ENCODE results near the gene RAC2. TPM values are rescaled to one million over a fixed set of nuclear protein-coding genes. Genes with fewer than 3 reads are reported as not detected.

The RAC2 gene
- total and polyA plus RNA-seq, 2 of the 8 experiments (the other 6 are each of a cell fraction or from before 2014, with no cell fraction given), result 2.3 to 4.3 TPM

GRCh38 chr22:37263966-37264887 lies 20.2 kb upstream of the RAC2 start:
- Histone ChIP-seq H3K23ac (ENCODE audit: insufficient read length) (no peak overlapping the region), H2BK120ac (replicated peaks; ENCODE audit: low read depth, low read length) (no peak overlapping the region), H3K4me2 (ENCODE audit: insufficient read depth in 1 of 2, low read depth in 2 of 2, low read length in 2 of 2) (no peak overlapping the region), H3K4ac (replicated peaks; ENCODE audit: insufficient read length, low read depth, low read length) (no peak overlapping the region), H3K27me3 (replicated peaks in 1 of 4; ENCODE audit: control insufficient read depth in 3 of 4, extremely low read depth in 1 of 4, insufficient read depth in 3 of 4, low read length in 3 of 4) (peaks cover 0 to 12% (median 7%) of the 10 kb centered on the region in 4 experiments; a peak in 2 of 7 replicates), H3K9me3 (ENCODE audit: insufficient read depth in 2 of 2, low read depth in 1 of 2, low read length in 1 of 2) (peaks cover 12% of the 10 kb centered on the region in 2 experiments), H2BK12ac (ENCODE audit: low read depth, low read length) (no peak overlapping the region), H3K36me3 (ENCODE audit: control insufficient read depth in 2 of 4, insufficient read depth in 4 of 4, low read length in 3 of 4) (no peaks in the 10 kb centered on the region), H3K23me2 (ENCODE audit: low read depth, low read length) (no peaks in the 10 kb centered on the region; the same call in 1 of the 2 replicates), H3K79me2 (ENCODE audit: control insufficient read depth in 1 of 2, insufficient read depth in 2 of 2, low read length in 2 of 2) (no peaks in the 10 kb centered on the region), H4K20me1 (replicated peaks in 1 of 2; ENCODE audit: control insufficient read depth in 1 of 2, insufficient read depth in 2 of 2, low read length in 2 of 2) (no peaks in the 10 kb centered on the region), H2BK15ac (ENCODE audit: low read length) (no peak overlapping the region), H4K5ac (ENCODE audit: insufficient read length, low read depth, low read length) (no peak overlapping the region), H2AK5ac (ENCODE audit: low read depth, low read length) (0 out of 2 replicates have a peak overlapping the region, but pooled peaks have one; percentile 32), H3K18ac (ENCODE audit: extremely low read depth, low read length) (no peak overlapping the region), H3K14ac (ENCODE audit: insufficient read length) (no peak overlapping the region), H3K56ac (replicated peaks; ENCODE audit: insufficient read length, low read depth, low read length) (no peak overlapping the region), H3K79me1 (ENCODE audit: low read depth, low read length) (no peaks in the 10 kb centered on the region), H3K4me1 (replicated peaks in 1 of 4; ENCODE audit: control insufficient read depth in 3 of 4, insufficient read depth in 4 of 4, low read length in 3 of 4) (peaks cover 0 to 7% (median 2%) of the 10 kb centered on the region in 4 experiments; a peak in 4 of 7 replicates), H2BK5ac (ENCODE audit: low read depth, low read length) (no peak overlapping the region), H4K91ac (replicated peaks; ENCODE audit: insufficient read length, low read length) (no peak overlapping the region), H3K9ac (replicated peaks in 1 of 4; ENCODE audit: extremely low read depth in 1 of 4, low read depth in 3 of 4, low read length in 3 of 4) (no peak overlapping the region), H2BK20ac (ENCODE audit: low read length) (no peak overlapping the region), H2AFZ (ENCODE audit: low read length) (no peak overlapping the region), H3K27ac (ENCODE audit: low read depth, low read length) (no peak overlapping the region), H4K8ac (ENCODE audit: extremely low read depth, insufficient read depth, low read length) (no peak overlapping the region), H3K4me3 (ENCODE audit: extremely low read depth in 1 of 4, insufficient read depth in 2 of 4, low read depth in 3 of 4, low read length in 4 of 4) (no peak overlapping the region)
- FAIRE-seq (no peak), DNase-seq (ENCODE audit: low read depth in 1 of 2, low spot score in 2 of 2) (no peak)
- TF ChIP-seq EP300 (IDR thresholded peaks at IDR 0.05; ENCODE audit: borderline replicate concordance in 1 of 2, low read depth in 2 of 2, low read length in 2 of 2) (no peak), GTF2F1 (IDR thresholded peaks at IDR 0.05; ENCODE audit: borderline replicate concordance, low read depth, low read length) (no peak), SRF (IDR thresholded peaks at IDR 0.05; ENCODE audit: low read depth, low read length) (no peak), ZNF274 (IDR thresholded peaks at IDR 0.05; ENCODE audit: borderline replicate concordance, extremely low read depth, low read length) (no peak), PHF8 (conservative IDR thresholded peaks at IDR 0.05; ENCODE audit: low read depth, low read length) (no peak)
- ChIA-PET POLR2A (ENCODE audit: partially characterized antibody) (no interaction called here), CTCF (ENCODE audit: partially characterized antibody) (interaction anchor here (1.2 to 1.6 kb wide), 5 partner anchors 27 to 140 kb away, joined by 3 to 6 read pairs (median 3); no protein-coding TSS in a partner anchor)
- WGBS, 2 experiments (ENCODE audit: extremely low coverage in 1 of 2, insufficient coverage in 1 of 2, insufficient read length in 1 of 2, insufficient replicate concordance in 2 of 2, low coverage in 1 of 2, low lambda C conversion rate in 2 of 2, missing lambda C conversion rate in 1 of 2), result 87% methylated on average over 10 of the region's 10 CpGs; no CpG with 5 or more reads in 1 of the 2 experiments
